ENCODE data around the gene PPP3R1.

PPP3R1 gene

DNA sequence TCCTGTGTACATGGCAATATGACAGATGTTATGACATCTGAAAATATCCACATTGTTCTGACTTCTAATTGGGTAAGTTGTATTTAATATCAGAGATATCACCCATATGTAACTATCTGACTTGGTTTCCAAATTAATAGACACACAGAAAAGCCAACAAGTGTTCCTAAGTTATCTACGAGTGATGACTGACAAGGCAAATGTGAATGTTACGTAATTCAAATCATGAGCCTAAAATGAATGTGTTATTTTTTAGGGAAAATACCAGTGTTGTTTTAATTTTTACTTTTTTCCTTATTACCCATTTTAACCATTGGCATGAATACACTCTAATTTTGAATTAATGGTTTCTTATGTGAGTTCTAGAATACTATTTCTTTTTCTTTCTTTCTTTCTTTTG is 110.5 kb downstream of the PPP3R1 start:
- no peak for TF ChIP-seq TAF1 (IDR thresholded peaks at IDR 0.05; ENCODE audit: borderline replicate concordance, insufficient read depth, low read length)
- TF ChIP-seq POLR2AphosphoS5 (IDR thresholded peaks at IDR 0.05; ENCODE audit: low read depth, low read length) = no peak
- no peak for TF ChIP-seq FOXP2 (optimal IDR thresholded peaks at IDR 0.05; ENCODE audit: borderline replicate concordance, extremely low read depth, extremely low read length, insufficient read depth)
- no peak for TF ChIP-seq REST (IDR thresholded peaks at IDR 0.05; ENCODE audit: insufficient read depth in 1 of 2, low read depth in 2 of 2, low read length in 2 of 2)
- no peak for TF ChIP-seq SIN3A (IDR thresholded peaks at IDR 0.05; ENCODE audit: borderline replicate concordance, insufficient read depth, low read length)

DNA sequence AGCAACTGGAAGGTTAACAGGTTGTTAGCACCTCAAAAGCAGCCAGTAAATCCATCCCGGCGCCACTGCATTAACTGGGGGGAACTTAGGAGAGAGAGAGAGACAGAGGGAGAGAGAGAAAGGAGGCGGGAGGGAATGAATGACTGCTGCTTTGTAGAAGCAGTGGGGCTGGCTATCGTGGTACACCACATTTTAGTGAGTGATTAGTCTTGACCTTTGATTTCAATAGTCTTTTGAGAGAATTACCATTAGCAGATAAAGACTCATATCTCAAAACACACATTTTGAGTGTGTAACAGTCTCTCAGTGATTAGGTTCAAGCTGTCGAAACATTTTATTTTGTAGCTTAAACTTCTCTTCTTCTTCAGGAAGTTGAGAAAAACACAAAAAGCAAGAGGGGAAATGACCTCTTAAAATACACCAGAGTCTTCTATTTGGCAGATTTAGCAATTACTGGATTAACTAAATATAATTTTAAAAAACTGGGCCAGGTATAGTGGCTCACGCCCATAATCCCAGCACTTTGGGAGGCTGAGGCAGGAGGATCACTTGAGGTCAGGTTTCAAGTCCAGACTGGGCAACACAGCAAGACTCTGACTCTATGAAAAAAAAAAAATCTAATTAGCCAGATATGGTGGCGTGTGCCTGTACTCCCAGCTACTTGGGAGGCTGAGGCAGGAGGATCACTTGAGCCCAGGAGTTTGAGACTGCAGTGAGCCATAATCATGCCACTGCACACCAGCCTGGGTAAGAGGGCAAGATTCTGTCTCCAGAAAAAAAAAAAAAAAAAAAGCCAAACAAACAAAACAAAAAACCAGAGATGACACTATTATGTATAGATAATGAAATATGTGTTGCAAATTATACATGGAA is 116.6 kb downstream of the PPP3R1 start:
- no peak for TF ChIP-seq REST (IDR thresholded peaks at IDR 0.05; ENCODE audit: insufficient read depth in 1 of 2, low read depth in 2 of 2, low read length in 2 of 2)
- TF ChIP-seq TAF1 (IDR thresholded peaks at IDR 0.05; ENCODE audit: borderline replicate concordance, insufficient read depth, low read length) = no peak
- TF ChIP-seq POLR2AphosphoS5 (IDR thresholded peaks at IDR 0.05; ENCODE audit: low read depth, low read length) = no peak
- TF ChIP-seq SIN3A (IDR thresholded peaks at IDR 0.05; ENCODE audit: borderline replicate concordance, insufficient read depth, low read length) = no peak
- TF ChIP-seq FOXP2 (optimal IDR thresholded peaks at IDR 0.05; ENCODE audit: borderline replicate concordance, extremely low read depth, extremely low read length, insufficient read depth) = no peak

DNA sequence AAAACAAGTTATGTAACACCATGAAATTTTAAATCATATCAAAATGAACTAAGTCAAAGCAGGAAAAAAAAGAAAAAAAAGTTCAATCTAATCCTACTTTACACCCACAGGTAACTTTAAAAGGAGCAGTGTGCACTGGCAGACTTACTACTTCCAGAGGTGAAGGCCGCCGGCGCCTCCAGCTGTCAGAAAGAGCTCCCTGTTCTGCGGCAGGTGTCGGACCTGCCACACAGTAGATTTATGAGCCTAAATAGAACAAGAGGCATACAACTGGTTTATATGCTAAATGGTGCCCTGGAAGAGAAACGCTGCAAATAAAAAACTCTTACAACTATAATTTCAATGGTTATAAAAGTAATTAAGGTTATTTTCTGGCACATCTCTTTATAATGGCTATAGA is 117.8 kb downstream of the PPP3R1 start:
- TF ChIP-seq SIN3A (IDR thresholded peaks at IDR 0.05; ENCODE audit: borderline replicate concordance, insufficient read depth, low read length) (no peak), TAF1 (IDR thresholded peaks at IDR 0.05; ENCODE audit: borderline replicate concordance, insufficient read depth, low read length) (no peak), FOXP2 (optimal IDR thresholded peaks at IDR 0.05; ENCODE audit: borderline replicate concordance, extremely low read depth, extremely low read length, insufficient read depth) (no peak), REST (IDR thresholded peaks at IDR 0.05; ENCODE audit: insufficient read depth in 1 of 2, low read depth in 2 of 2, low read length in 2 of 2) (no peak), POLR2AphosphoS5 (IDR thresholded peaks at IDR 0.05; ENCODE audit: low read depth, low read length) (no peak)

DNA sequence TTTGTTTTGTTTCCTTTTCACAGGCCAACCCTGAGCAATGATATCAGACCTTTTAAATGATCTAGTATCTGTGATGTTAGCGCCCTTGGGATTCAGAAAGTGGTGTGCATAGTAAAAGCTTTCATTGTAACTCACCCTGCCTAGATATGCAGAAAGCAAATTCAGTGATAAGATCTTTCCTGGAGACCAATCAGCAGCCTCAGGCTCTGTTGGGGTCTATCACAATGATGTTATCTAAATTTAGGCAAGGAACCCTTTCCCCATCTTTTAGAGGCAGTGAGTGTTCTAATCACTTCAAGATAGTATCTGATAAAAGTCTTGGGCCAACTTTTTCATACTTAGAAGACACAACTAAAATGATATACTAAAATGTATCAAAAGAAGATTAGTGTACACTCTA is 118.2 kb downstream of the PPP3R1 start:
- TF ChIP-seq REST (IDR thresholded peaks at IDR 0.05; ENCODE audit: insufficient read depth in 1 of 2, low read depth in 2 of 2, low read length in 2 of 2) (no peak), FOXP2 (optimal IDR thresholded peaks at IDR 0.05; ENCODE audit: borderline replicate concordance, extremely low read depth, extremely low read length, insufficient read depth) (no peak)

Measured in PFSK-1 (cell line).